ENCODE data around the gene S100A8. TPM values are rescaled to one million over a fixed set of nuclear protein-coding genes. Genes with fewer than 3 reads are reported as not detected.

Gene S100A8
- total and polyA plus RNA-seq, 2 experiments from 2014 or later = not detected

DNA sequence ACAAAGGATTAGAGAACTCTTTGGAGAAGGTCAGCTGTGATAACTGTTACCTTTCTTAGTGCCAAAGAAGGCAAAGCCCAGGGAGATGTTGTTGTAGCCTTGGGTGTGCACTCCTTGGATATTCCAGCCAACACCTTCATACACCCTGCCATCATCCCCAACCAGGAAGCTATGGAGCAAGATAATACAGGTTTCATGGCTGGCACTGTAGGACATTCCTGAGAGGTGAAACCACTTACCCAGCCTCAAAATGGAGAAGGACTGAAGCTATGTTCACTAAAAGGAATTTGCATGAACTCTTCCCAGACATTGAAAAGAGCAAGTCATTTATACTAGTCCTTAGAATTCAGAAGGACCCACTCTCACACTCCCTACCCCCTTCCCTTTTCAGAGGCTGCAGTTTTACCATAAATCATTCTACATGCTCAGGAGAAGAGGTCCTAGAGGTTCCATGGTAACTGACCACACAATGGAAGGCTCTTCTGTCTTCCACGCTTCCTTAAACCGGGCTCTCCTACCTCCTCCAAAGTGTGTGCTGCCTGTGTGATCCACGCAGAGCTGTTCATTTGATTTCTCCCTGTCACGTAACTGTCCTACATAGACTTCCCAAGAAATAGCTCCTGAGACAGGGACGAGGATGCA, 47.7 kb downstream of the S100A8 start:
- Histone ChIP-seq H4K20me1 (ENCODE audit: insufficient read depth) (no peaks in the 10 kb centered on the region), H3K27me3 (replicated peaks; ENCODE audit: insufficient read depth) (peaks cover 16% of the 10 kb centered on the region), H2AFZ (no peak overlapping the region), H3K4me3 (no peak overlapping the region), H3K4me2 (ENCODE audit: unreplicated experiment) (no peak overlapping the region), H3F3A (ENCODE audit: insufficient read depth) (no peaks in the 10 kb centered on the region), H3K9me3 (ENCODE audit: low read depth) (no peaks in the 10 kb centered on the region), H3K9ac (no peak overlapping the region), H3K79me2 (ENCODE audit: insufficient read depth) (no peaks in the 10 kb centered on the region), H3K4me1 (ENCODE audit: insufficient read depth) (no peaks in the 10 kb centered on the region), H3K36me3 (ENCODE audit: low read depth) (no peaks in the 10 kb centered on the region), H3K27ac (no peak overlapping the region), H3K9me2 (ENCODE audit: insufficient read depth) (no peaks in the 10 kb centered on the region)
- in situ Hi-C loops (cut with MboI) = no loop called here
- no peak for DNase-seq
- TF ChIP-seq EZH2 (IDR thresholded peaks at IDR 0.05; ENCODE audit: insufficient read depth, poor library complexity, severe bottlenecking) = no peak
- TF ChIP-seq EZH2phosphoT487 (IDR thresholded peaks at IDR 0.05; ENCODE audit: insufficient read depth, low read depth) = no peak
- WGBS, 2 experiments (ENCODE audit: low coverage in 1 of 2, low lambda C conversion rate in 2 of 2, missing lambda C conversion rate in 2 of 2) = 18 to 22% methylated on average over 5 of the region's 5 CpGs

- H3K27ac ChIP-seq = no peak overlapping the region
- H3K36me3 ChIP-seq (ENCODE audit: low read depth) = no peaks in the 10 kb centered on the region
- H3K4me3 ChIP-seq = no peak overlapping the region
- no peak overlapping the region for H3K4me2 ChIP-seq (ENCODE audit: unreplicated experiment)
- H4K20me1 ChIP-seq (ENCODE audit: insufficient read depth) = no peaks in the 10 kb centered on the region
- H3K9me3 ChIP-seq (ENCODE audit: low read depth) = no peaks in the 10 kb centered on the region
- peaks cover 16% of the 10 kb centered on the region for H3K27me3 ChIP-seq (replicated peaks; ENCODE audit: insufficient read depth)
- TF ChIP-seq EZH2 (IDR thresholded peaks at IDR 0.05; ENCODE audit: insufficient read depth, poor library complexity, severe bottlenecking) (no peak), EZH2phosphoT487 (IDR thresholded peaks at IDR 0.05; ENCODE audit: insufficient read depth, low read depth) (no peak)
- H3K79me2 ChIP-seq (ENCODE audit: insufficient read depth) = no peaks in the 10 kb centered on the region
- no peak for DNase-seq
- in situ Hi-C loops (cut with MboI) = no loop called here
- H3K9ac ChIP-seq = no peak overlapping the region
- 45 to 57% methylated on average over 3 of the region's 3 CpGs for WGBS, 2 experiments (ENCODE audit: low coverage in 1 of 2, low lambda C conversion rate in 2 of 2, missing lambda C conversion rate in 2 of 2)
- no peaks in the 10 kb centered on the region for H3K9me2 ChIP-seq (ENCODE audit: insufficient read depth)
- no peaks in the 10 kb centered on the region for H3K4me1 ChIP-seq (ENCODE audit: insufficient read depth)
- no peaks in the 10 kb centered on the region for H3F3A ChIP-seq (ENCODE audit: insufficient read depth)
- no peak overlapping the region for H2AFZ ChIP-seq
These were observed 48.7 kb downstream of the S100A8 start for GRCh38 chr1:153342178-153342577.

DNA sequence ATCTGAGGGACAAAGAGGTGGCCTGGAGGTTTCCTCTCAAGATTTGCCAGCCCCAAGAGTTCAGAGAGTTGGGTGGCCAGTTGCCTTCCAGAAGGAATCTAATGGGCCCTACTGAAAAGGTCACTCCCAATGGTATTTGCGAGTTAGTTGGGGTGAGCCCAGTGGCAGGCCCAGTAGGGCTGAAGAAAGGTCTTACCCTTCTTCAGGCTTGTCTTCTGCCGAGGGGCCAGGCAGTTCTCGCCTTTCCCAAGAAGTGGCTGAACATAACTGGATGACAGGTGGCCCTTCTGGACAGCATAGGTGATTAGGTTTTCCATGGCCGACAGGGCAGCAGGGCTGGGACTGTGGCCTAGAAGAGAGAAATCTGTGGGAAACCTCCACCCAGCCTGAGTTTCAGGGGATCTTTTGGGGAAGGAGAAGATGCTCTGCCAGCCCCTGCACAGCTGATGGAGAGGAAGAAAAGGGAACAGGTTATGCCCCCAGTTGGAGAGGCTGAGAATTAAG, 49.4 kb downstream of the S100A8 start:
- DNase-seq = no peak
- in situ Hi-C loops (cut with MboI) = no loop called here
- no peak overlapping the region for H3K4me3 ChIP-seq
- H3K27me3 ChIP-seq (replicated peaks; ENCODE audit: insufficient read depth) = peaks cover 16% of the 10 kb centered on the region
- no peaks in the 10 kb centered on the region for H3K4me1 ChIP-seq (ENCODE audit: insufficient read depth)
- no peaks in the 10 kb centered on the region for H4K20me1 ChIP-seq (ENCODE audit: insufficient read depth)
- no peaks in the 10 kb centered on the region for H3K9me2 ChIP-seq (ENCODE audit: insufficient read depth)
- H3K4me2 ChIP-seq (ENCODE audit: unreplicated experiment) = no peak overlapping the region
- H2AFZ ChIP-seq = no peak overlapping the region
- H3F3A ChIP-seq (ENCODE audit: insufficient read depth) = no peaks in the 10 kb centered on the region
- no peaks in the 10 kb centered on the region for H3K79me2 ChIP-seq (ENCODE audit: insufficient read depth)
- 55 to 61% methylated on average over 4 of the region's 4 CpGs for WGBS, 2 experiments (ENCODE audit: low coverage in 1 of 2, low lambda C conversion rate in 2 of 2, missing lambda C conversion rate in 2 of 2)
- H3K9me3 ChIP-seq (ENCODE audit: low read depth) = no peaks in the 10 kb centered on the region
- no peak overlapping the region for H3K27ac ChIP-seq
- H3K9ac ChIP-seq = no peak overlapping the region
- no peaks in the 10 kb centered on the region for H3K36me3 ChIP-seq (ENCODE audit: low read depth)
- TF ChIP-seq EZH2 (IDR thresholded peaks at IDR 0.05; ENCODE audit: insufficient read depth, poor library complexity, severe bottlenecking) (no peak), EZH2phosphoT487 (IDR thresholded peaks at IDR 0.05; ENCODE audit: insufficient read depth, low read depth) (no peak)

DNA sequence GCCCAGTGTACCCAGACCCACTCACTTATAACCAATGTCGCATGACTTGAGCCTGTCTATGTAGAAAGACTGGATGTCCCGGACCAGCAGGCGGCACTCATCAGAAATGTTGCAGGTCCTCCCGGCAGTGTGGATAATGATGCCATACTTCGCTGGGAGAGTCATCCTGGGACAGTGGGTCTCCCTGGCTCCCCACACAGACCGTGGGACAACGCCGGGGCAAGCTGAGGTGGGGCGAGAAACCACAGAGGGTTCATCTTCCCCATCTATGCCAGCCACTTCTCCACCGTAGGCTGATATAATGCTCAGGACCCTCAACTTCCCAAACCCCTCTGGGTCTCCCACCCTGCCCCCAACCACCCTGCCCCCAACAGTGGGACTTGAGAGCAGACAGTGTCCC, 50.5 kb downstream of the S100A8 start:
- no peaks in the 10 kb centered on the region for H3K4me1 ChIP-seq (ENCODE audit: insufficient read depth)
- H3F3A ChIP-seq (ENCODE audit: insufficient read depth) = no peaks in the 10 kb centered on the region
- H2AFZ ChIP-seq = no peak overlapping the region
- no peaks in the 10 kb centered on the region for H3K36me3 ChIP-seq (ENCODE audit: low read depth)
- no peaks in the 10 kb centered on the region for H3K9me3 ChIP-seq (ENCODE audit: low read depth)
- TF ChIP-seq EZH2 (IDR thresholded peaks at IDR 0.05; ENCODE audit: insufficient read depth, poor library complexity, severe bottlenecking) (no peak), EZH2phosphoT487 (IDR thresholded peaks at IDR 0.05; ENCODE audit: insufficient read depth, low read depth) (no peak)
- H3K27me3 ChIP-seq (replicated peaks; ENCODE audit: insufficient read depth) = peaks cover 8% of the 10 kb centered on the region
- in situ Hi-C loops (cut with MboI) = no loop called here
- no peaks in the 10 kb centered on the region for H4K20me1 ChIP-seq (ENCODE audit: insufficient read depth)
- H3K27ac ChIP-seq = no peak overlapping the region
- DNase-seq = no peak
- H3K4me3 ChIP-seq = no peak overlapping the region
- H3K9me2 ChIP-seq (ENCODE audit: insufficient read depth) = no peaks in the 10 kb centered on the region
- H3K79me2 ChIP-seq (ENCODE audit: insufficient read depth) = no peaks in the 10 kb centered on the region
- H3K4me2 ChIP-seq (ENCODE audit: unreplicated experiment) = no peak overlapping the region
- WGBS, 2 experiments (ENCODE audit: low coverage in 1 of 2, low lambda C conversion rate in 2 of 2, missing lambda C conversion rate in 2 of 2) = 62 to 67% methylated on average over 10 of the region's 10 CpGs
- H3K9ac ChIP-seq = no peak overlapping the region

Small RNA genes lying within 50 kb of the gene (small RNA-seq; reads per million reads assigned to genes)
- not detected for gene S100A15A (ENCODE audit: low read depth, low replicate concordance)

Other genes with a start within 250 kb of the S100A8 start
- gene SPRR2G, start 240.2 kb downstream of the S100A8 start, total RNA-seq (2014; rRNA removed; shearing (Covaris generic)) = not detected in 2 replicates
- not detected in 2 replicates for gene SPRR2G, start 240.2 kb downstream of the S100A8 start, polyA plus RNA-seq (2016; fragmentation: Nextera tagmentation; extraction: Ambion mirVana)
- not detected in 2 replicates for gene LELP1, start 187.6 kb downstream of the S100A8 start, total RNA-seq (2014; rRNA removed; shearing (Covaris generic))
- gene LELP1, start 187.6 kb downstream of the S100A8 start, polyA plus RNA-seq (2016; fragmentation: Nextera tagmentation; extraction: Ambion mirVana) = not detected in 2 replicates
- not detected in 2 replicates for gene PRR9, start 173.5 kb downstream of the S100A8 start, total RNA-seq (2014; rRNA removed; shearing (Covaris generic))
- gene PRR9, start 173.5 kb downstream of the S100A8 start, polyA plus RNA-seq (2016; fragmentation: Nextera tagmentation; extraction: Ambion mirVana) = 0.30 and 0.47 TPM in 2 replicates
- not detected in 2 replicates for gene LORICRIN, start 131.4 kb downstream of the S100A8 start, total RNA-seq (2014; rRNA removed; shearing (Covaris generic))
- not detected in 2 replicates for gene LORICRIN, start 131.4 kb downstream of the S100A8 start, polyA plus RNA-seq (2016; fragmentation: Nextera tagmentation; extraction: Ambion mirVana)
- not detected in 2 replicates for gene PGLYRP3, start 78.1 kb downstream of the S100A8 start, total RNA-seq (2014; rRNA removed; shearing (Covaris generic))
- not detected in 2 replicates for gene PGLYRP3, start 78.1 kb downstream of the S100A8 start, polyA plus RNA-seq (2016; fragmentation: Nextera tagmentation; extraction: Ambion mirVana)
- not detected in 2 replicates for gene PGLYRP4, start 42.2 kb downstream of the S100A8 start, total RNA-seq (2014; rRNA removed; shearing (Covaris generic))
- not detected in 2 replicates for gene PGLYRP4, start 42.2 kb downstream of the S100A8 start, polyA plus RNA-seq (2016; fragmentation: Nextera tagmentation; extraction: Ambion mirVana)
- not detected in 2 replicates for gene S100A9, start 33.2 kb downstream of the S100A8 start, total RNA-seq (2014; rRNA removed; shearing (Covaris generic))
- gene S100A9, start 33.2 kb downstream of the S100A8 start, polyA plus RNA-seq (2016; fragmentation: Nextera tagmentation; extraction: Ambion mirVana) = not detected in 2 replicates
- gene S100A12, start 15.5 kb downstream of the S100A8 start, total RNA-seq (2014; rRNA removed; shearing (Covaris generic)) = not detected in 2 replicates
- not detected in 2 replicates for gene S100A12, start 15.5 kb downstream of the S100A8 start, polyA plus RNA-seq (2016; fragmentation: Nextera tagmentation; extraction: Ambion mirVana)
- gene S100A7A, start 25.4 kb upstream of the S100A8 start, total RNA-seq (2014; rRNA removed; shearing (Covaris generic)) = not detected in 2 replicates
- not detected in 2 replicates for gene S100A7A, start 25.4 kb upstream of the S100A8 start, polyA plus RNA-seq (2016; fragmentation: Nextera tagmentation; extraction: Ambion mirVana)
- not detected in 2 replicates for gene S100A7, start 69.6 kb upstream of the S100A8 start, total RNA-seq (2014; rRNA removed; shearing (Covaris generic))
- not detected in 2 replicates for gene S100A7, start 69.6 kb upstream of the S100A8 start, polyA plus RNA-seq (2016; fragmentation: Nextera tagmentation; extraction: Ambion mirVana)
- gene S100A6, start 144.9 kb upstream of the S100A8 start, total RNA-seq (2014; rRNA removed; shearing (Covaris generic)) = 550 and 683 TPM in 2 replicates
- gene S100A6, start 144.9 kb upstream of the S100A8 start, polyA plus RNA-seq (2016; fragmentation: Nextera tagmentation; extraction: Ambion mirVana) = 2,862 and 2,893 TPM in 2 replicates
- gene S100A5, start 149.9 kb upstream of the S100A8 start, total RNA-seq (2014; rRNA removed; shearing (Covaris generic)) = not detected in 2 replicates
- gene S100A5, start 149.9 kb upstream of the S100A8 start, polyA plus RNA-seq (2016; fragmentation: Nextera tagmentation; extraction: Ambion mirVana) = 0.41 TPM in 1 of 2 replicates, not detected in the other
- gene S100A4, start 154.7 kb upstream of the S100A8 start, total RNA-seq (2014; rRNA removed; shearing (Covaris generic)) = 236 and 249 TPM in 2 replicates
- 608 and 610 TPM in 2 replicates for gene S100A4, start 154.7 kb upstream of the S100A8 start, polyA plus RNA-seq (2016; fragmentation: Nextera tagmentation; extraction: Ambion mirVana)
- 2.2 and 3.8 TPM in 2 replicates for gene S100A3, start 158.2 kb upstream of the S100A8 start, total RNA-seq (2014; rRNA removed; shearing (Covaris generic))
- gene S100A3, start 158.2 kb upstream of the S100A8 start, polyA plus RNA-seq (2016; fragmentation: Nextera tagmentation; extraction: Ambion mirVana) = 7.5 and 8.0 TPM in 2 replicates
- 1.7 and 9.0 TPM in 2 replicates for gene S100A2, start 174.8 kb upstream of the S100A8 start, total RNA-seq (2014; rRNA removed; shearing (Covaris generic))
- gene S100A2, start 174.8 kb upstream of the S100A8 start, polyA plus RNA-seq (2016; fragmentation: Nextera tagmentation; extraction: Ambion mirVana) = 8.6 and 11.8 TPM in 2 replicates
- 495 and 615 TPM in 2 replicates for gene S100A16, start 222.1 kb upstream of the S100A8 start, total RNA-seq (2014; rRNA removed; shearing (Covaris generic))
- gene S100A16, start 222.1 kb upstream of the S100A8 start, polyA plus RNA-seq (2016; fragmentation: Nextera tagmentation; extraction: Ambion mirVana) = 801 and 826 TPM in 2 replicates
- 2.1 TPM in 1 of 2 replicates, not detected in the other for gene S100A14, start 225.3 kb upstream of the S100A8 start, total RNA-seq (2014; rRNA removed; shearing (Covaris generic))
- 0.31 and 0.32 TPM in 2 replicates for gene S100A14, start 225.3 kb upstream of the S100A8 start, polyA plus RNA-seq (2016; fragmentation: Nextera tagmentation; extraction: Ambion mirVana)
- 127 and 159 TPM in 2 replicates for gene S100A13, start 236.4 kb upstream of the S100A8 start, total RNA-seq (2014; rRNA removed; shearing (Covaris generic))
- 540 and 552 TPM in 2 replicates for gene S100A13, start 236.4 kb upstream of the S100A8 start, polyA plus RNA-seq (2016; fragmentation: Nextera tagmentation; extraction: Ambion mirVana)
- not detected in 2 replicates for gene S100A1, start 237.4 kb upstream of the S100A8 start, total RNA-seq (2014; rRNA removed; shearing (Covaris generic))
- gene S100A1, start 237.4 kb upstream of the S100A8 start, polyA plus RNA-seq (2016; fragmentation: Nextera tagmentation; extraction: Ambion mirVana) = 0.30 TPM in 1 of 2 replicates, not detected in the other
- 26.9 and 37.8 TPM in 2 replicates for gene CHTOP, start 243.0 kb upstream of the S100A8 start, total RNA-seq (2014; rRNA removed; shearing (Covaris generic))
- 42.2 and 44.2 TPM in 2 replicates for gene CHTOP, start 243.0 kb upstream of the S100A8 start, polyA plus RNA-seq (2016; fragmentation: Nextera tagmentation; extraction: Ambion mirVana)